ENCODE measurements around the gene ANKRD16.

- TF ChIP-seq SIN3A (IDR thresholded peaks at IDR 0.05; ENCODE audit: borderline replicate concordance, insufficient read depth, low read length) (0 out of 2 replicates have a peak, but pooled peaks have one; percentile 11), TAF1 (IDR thresholded peaks at IDR 0.05; ENCODE audit: borderline replicate concordance, insufficient read depth, low read length) (no peak), POLR2AphosphoS5 (IDR thresholded peaks at IDR 0.05; ENCODE audit: low read depth, low read length) (no peak), FOXP2 (optimal IDR thresholded peaks at IDR 0.05; ENCODE audit: borderline replicate concordance, extremely low read depth, extremely low read length, insufficient read depth) (no peak)
- TF ChIP-seq, protein P1, sequence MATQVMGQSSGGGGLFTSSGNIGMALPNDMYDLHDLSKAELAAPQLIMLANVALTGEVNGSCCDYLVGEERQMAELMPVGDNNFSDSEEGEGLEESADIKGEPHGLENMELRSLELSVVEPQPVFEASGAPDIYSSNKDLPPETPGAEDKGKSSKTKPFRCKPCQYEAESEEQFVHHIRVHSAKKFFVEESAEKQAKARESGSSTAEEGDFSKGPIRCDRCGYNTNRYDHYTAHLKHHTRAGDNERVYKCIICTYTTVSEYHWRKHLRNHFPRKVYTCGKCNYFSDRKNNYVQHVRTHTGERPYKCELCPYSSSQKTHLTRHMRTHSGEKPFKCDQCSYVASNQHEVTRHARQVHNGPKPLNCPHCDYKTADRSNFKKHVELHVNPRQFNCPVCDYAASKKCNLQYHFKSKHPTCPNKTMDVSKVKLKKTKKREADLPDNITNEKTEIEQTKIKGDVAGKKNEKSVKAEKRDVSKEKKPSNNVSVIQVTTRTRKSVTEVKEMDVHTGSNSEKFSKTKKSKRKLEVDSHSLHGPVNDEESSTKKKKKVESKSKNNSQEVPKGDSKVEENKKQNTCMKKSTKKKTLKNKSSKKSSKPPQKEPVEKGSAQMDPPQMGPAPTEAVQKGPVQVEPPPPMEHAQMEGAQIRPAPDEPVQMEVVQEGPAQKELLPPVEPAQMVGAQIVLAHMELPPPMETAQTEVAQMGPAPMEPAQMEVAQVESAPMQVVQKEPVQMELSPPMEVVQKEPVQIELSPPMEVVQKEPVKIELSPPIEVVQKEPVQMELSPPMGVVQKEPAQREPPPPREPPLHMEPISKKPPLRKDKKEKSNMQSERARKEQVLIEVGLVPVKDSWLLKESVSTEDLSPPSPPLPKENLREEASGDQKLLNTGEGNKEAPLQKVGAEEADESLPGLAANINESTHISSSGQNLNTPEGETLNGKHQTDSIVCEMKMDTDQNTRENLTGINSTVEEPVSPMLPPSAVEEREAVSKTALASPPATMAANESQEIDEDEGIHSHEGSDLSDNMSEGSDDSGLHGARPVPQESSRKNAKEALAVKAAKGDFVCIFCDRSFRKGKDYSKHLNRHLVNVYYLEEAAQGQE (IDR thresholded peaks at IDR 0.05; ENCODE audit: insufficient read depth in 1 of 2, low read depth in 2 of 2, low read length in 2 of 2) = no peak
Measured at GRCh38 chr10:5812283-5813090, 77.2 kb downstream of the ANKRD16 start.
